ENCODE data around the gene ACTR8. TPM values are rescaled to one million over a fixed set of nuclear protein-coding genes. Genes with fewer than 3 reads are reported as not detected.
A peak's percentile ranks its signal among the peaks of the same experiment; 100 is the strongest.

The ACTR8 gene
- total RNA-seq, 1 donor from 2014 or later, result 16.8 TPM

GRCh38 chr3:53834429-53835095 is 47.4 kb downstream of the ACTR8 start:
- peak; percentile 66 for FAIRE-seq
- H3K4me3 ChIP-seq (ENCODE audit: low read depth, low read length), result no peak overlapping the region
- no peaks in the 10 kb centered on the region for H3K27me3 ChIP-seq (ENCODE audit: control insufficient read depth, insufficient read depth, low read length)
- TF ChIP-seq CTCF (IDR thresholded peaks at IDR 0.05; ENCODE audit: insufficient read depth, low read length, severe bottlenecking), result no peak
- no peak for DNase-seq (ENCODE audit: low read depth)
- no peaks in the 10 kb centered on the region for H3K36me3 ChIP-seq (ENCODE audit: control insufficient read depth, insufficient read depth, low read length)

- TF ChIP-seq CTCF (IDR thresholded peaks at IDR 0.05; ENCODE audit: insufficient read depth, low read length, severe bottlenecking), result no peak
- DNase-seq (ENCODE audit: low read depth) (no peak), FAIRE-seq (no peak)
- H3K27me3 ChIP-seq (ENCODE audit: control insufficient read depth, insufficient read depth, low read length), result no peaks in the 10 kb centered on the region
- no peak overlapping the region for H3K4me3 ChIP-seq (ENCODE audit: low read depth, low read length)
- H3K36me3 ChIP-seq (ENCODE audit: control insufficient read depth, insufficient read depth, low read length), result no peaks in the 10 kb centered on the region
These were observed 48.3 kb downstream of the ACTR8 start for GRCh38 chr3:53833700-53834099.

GRCh38 chr3:53833053-53833645 is 48.8 kb downstream of the ACTR8 start:
- H3K27me3 ChIP-seq (ENCODE audit: control insufficient read depth, insufficient read depth, low read length), result no peaks in the 10 kb centered on the region
- H3K4me3 ChIP-seq (ENCODE audit: low read depth, low read length), result no peak overlapping the region
- DNase-seq (ENCODE audit: low read depth) (no peak), FAIRE-seq (no peak)
- no peak for TF ChIP-seq CTCF (IDR thresholded peaks at IDR 0.05; ENCODE audit: insufficient read depth, low read length, severe bottlenecking)
- H3K36me3 ChIP-seq (ENCODE audit: control insufficient read depth, insufficient read depth, low read length), result no peaks in the 10 kb centered on the region

- Histone ChIP-seq H3K27me3 (ENCODE audit: control insufficient read depth, insufficient read depth, low read length) (no peaks in the 10 kb centered on the region), H3K4me3 (ENCODE audit: low read depth, low read length) (no peak overlapping the region), H3K36me3 (ENCODE audit: control insufficient read depth, insufficient read depth, low read length) (no peaks in the 10 kb centered on the region)
- no peak for FAIRE-seq
- no peak for TF ChIP-seq CTCF (IDR thresholded peaks at IDR 0.05; ENCODE audit: insufficient read depth, low read length, severe bottlenecking)
- DNase-seq (ENCODE audit: low read depth), result no peak
These were observed 51.0 kb downstream of the ACTR8 start for GRCh38 chr3:53830944-53831343.

- DNase-seq (ENCODE audit: low read depth) (no peak), FAIRE-seq (no peak)
- TF ChIP-seq CTCF (IDR thresholded peaks at IDR 0.05; ENCODE audit: insufficient read depth, low read length, severe bottlenecking), result no peak
- H3K27me3 ChIP-seq (ENCODE audit: control insufficient read depth, insufficient read depth, low read length), result no peaks in the 10 kb centered on the region
- no peaks in the 10 kb centered on the region for H3K36me3 ChIP-seq (ENCODE audit: control insufficient read depth, insufficient read depth, low read length)
- H3K4me3 ChIP-seq (ENCODE audit: low read depth, low read length), result no peak overlapping the region
These were observed 52.3 kb downstream of the ACTR8 start for GRCh38 chr3:53829605-53830004.

- FAIRE-seq (no peak), DNase-seq (ENCODE audit: low read depth) (no peak)
- TF ChIP-seq CTCF (IDR thresholded peaks at IDR 0.05; ENCODE audit: insufficient read depth, low read length, severe bottlenecking), result no peak
- H3K4me3 ChIP-seq (ENCODE audit: low read depth, low read length), result no peak overlapping the region
- H3K36me3 ChIP-seq (ENCODE audit: control insufficient read depth, insufficient read depth, low read length), result no peaks in the 10 kb centered on the region
- H3K27me3 ChIP-seq (ENCODE audit: control insufficient read depth, insufficient read depth, low read length), result no peaks in the 10 kb centered on the region
These were observed 53.4 kb downstream of the ACTR8 start for GRCh38 chr3:53828581-53828980.

Data from bronchial epithelial cell (primary cell).